OCI-M2 (cell line): ENCODE measurements around the gene WFDC5.
"Not testable (repeated sequence)": the region's sequence is repeated elsewhere in the genome, so short reads cannot be mapped to it uniquely, and the experiment has no call there.

Source experiments
- DNase-seq: peaks from one replicate; lab custom pipeline; 2025; ENCODE audit not compliant: unreplicated experiment; lab: John Stamatoyannopoulos, UW

The WFDC5 gene

GRCh38 chr20:45114465-45115385, at the start of gene WFDC5:
Gene WFDC5 (minus strand): TSS chr20:45115174. CDS start chr20:45115083, 91 bp downstream.
- DNase-seq, result no peak

- no peak for DNase-seq
Measured at GRCh38 chr20:45163083-45163803, 48.3 kb upstream of the WFDC5 start.

GRCh38 chr20:45157962-45158361, 43.0 kb upstream of the WFDC5 start:
- DNase-seq, result no peak

GRCh38 chr20:45156713-45157112, 41.7 kb upstream of the WFDC5 start:
- DNase-seq, result no peak

GRCh38 chr20:45154794-45155193, 39.8 kb upstream of the WFDC5 start:
- not testable (repeated sequence) for DNase-seq

GRCh38 chr20:45154183-45154582, 39.2 kb upstream of the WFDC5 start:
- no peak for DNase-seq

GRCh38 chr20:45153752-45154151, 38.8 kb upstream of the WFDC5 start:
- no peak for DNase-seq

GRCh38 chr20:45153147-45153546, 38.2 kb upstream of the WFDC5 start:
- DNase-seq, result no peak

- DNase-seq, result no peak
Measured at GRCh38 chr20:45152405-45152804, 37.4 kb upstream of the WFDC5 start.

- DNase-seq, result no peak
Measured at GRCh38 chr20:45149062-45149461, 34.1 kb upstream of the WFDC5 start.

- DNase-seq, result no peak
Measured at GRCh38 chr20:45140836-45141235, 25.9 kb upstream of the WFDC5 start.

- DNase-seq, result not testable (repeated sequence)
Measured at GRCh38 chr20:45139733-45140375, 24.9 kb upstream of the WFDC5 start.

- DNase-seq, result no peak
Measured at GRCh38 chr20:45138561-45139300, 23.8 kb upstream of the WFDC5 start.

GRCh38 chr20:45136911-45137310, 21.9 kb upstream of the WFDC5 start:
- DNase-seq, result no peak

GRCh38 chr20:45128099-45128498, 13.1 kb upstream of the WFDC5 start:
- no peak for DNase-seq

GRCh38 chr20:45124365-45124764, 9.4 kb upstream of the WFDC5 start, which contains the start of gene WFDC12:
Gene WFDC12 (minus strand): TSS chr20:45124465. CDS start chr20:45124447, 18 bp downstream.
- no peak for DNase-seq

- no peak for DNase-seq
Measured at GRCh38 chr20:45121388-45121787, 6.4 kb upstream of the WFDC5 start.

GRCh38 chr20:45119556-45120266, 4.7 kb upstream of the WFDC5 start:
- no peak for DNase-seq

- DNase-seq, result no peak
Measured at GRCh38 chr20:45118028-45118427, 3.1 kb upstream of the WFDC5 start.

- no peak for DNase-seq
Measured at GRCh38 chr20:45117581-45117980, 2.6 kb upstream of the WFDC5 start.
